K562 treated with DMSO at 1 percent for 4 hours (cell line): ENCODE data around the gene USP17L19. TPM values are rescaled to one million over a fixed set of nuclear protein-coding genes. Genes with fewer than 3 reads are reported as not detected.

Experiments
- total RNA-seq: library from RNA; unstranded; fragments of 300-600 nt; gene quantifications from 2 replicates; pipeline ENCODE4 v1.2.3, GENCODE V29; 2022; ENCODE audit not compliant: insufficient read depth

Gene USP17L19
- not detected in 2 replicates for total RNA-seq

GRCh38 chr4:9253078-9253477, at the start of gene USP17L19:
Gene USP17L19, plus strand, starts transcription at chr4:9253378. Its CDS starts 0 bp downstream, at chr4:9253378.

GRCh38 chr4:9210357-9210756, 42.8 kb upstream of the USP17L19 start, which contains the start of gene USP17L10:
Gene USP17L10, plus strand, starts transcription at chr4:9210657. Its CDS starts 0 bp downstream, at chr4:9210657.

DNA sequence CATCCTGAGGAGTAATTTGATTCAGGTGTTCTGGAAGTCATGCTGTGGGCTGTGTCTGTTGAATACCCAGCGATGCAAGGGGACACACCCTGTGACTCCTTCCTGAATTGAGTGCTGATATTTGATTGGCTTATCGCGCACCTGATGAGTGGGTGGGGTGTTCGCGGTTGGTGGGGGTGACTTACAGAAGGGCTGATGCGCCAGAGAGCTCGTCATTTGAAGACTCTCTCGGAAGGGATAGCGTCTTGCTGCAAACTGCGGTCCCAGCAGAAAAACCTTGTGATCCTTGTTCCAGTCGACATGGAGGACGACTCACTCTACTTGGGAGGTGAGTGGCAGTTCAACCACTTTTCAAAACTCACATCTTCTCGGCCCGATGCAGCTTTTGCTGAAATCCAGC, 38.1 kb upstream of the USP17L19 start, which contains the start of gene USP17L11:
Gene USP17L11 (plus strand): TSS at position 301 of the 400 bp plus-strand sequence. CDS start 0 bp downstream, at position 301.

DNA sequence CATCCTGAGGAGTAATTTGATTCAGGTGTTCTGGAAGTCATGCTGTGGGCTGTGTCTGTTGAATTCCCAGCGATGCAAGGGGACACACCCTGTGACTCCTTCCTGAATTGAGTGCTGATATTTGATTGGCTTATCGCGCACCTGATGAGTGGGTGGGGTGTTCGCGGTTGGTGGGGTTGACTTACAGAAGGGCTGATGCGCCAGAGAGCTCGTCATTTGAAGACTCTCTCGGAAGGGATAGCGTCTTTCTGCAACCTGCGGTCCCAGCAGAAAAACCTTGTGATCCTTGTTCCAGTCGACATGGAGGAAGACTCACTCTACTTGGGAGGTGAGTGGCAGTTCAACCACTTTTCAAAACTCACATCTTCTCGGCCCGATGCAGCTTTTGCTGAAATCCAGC, 33.3 kb upstream of the USP17L19 start, which contains the start of gene USP17L12:
Gene USP17L12 (plus strand): TSS at position 301 of the 400 bp plus-strand sequence. CDS start 0 bp downstream, at position 301.

DNA sequence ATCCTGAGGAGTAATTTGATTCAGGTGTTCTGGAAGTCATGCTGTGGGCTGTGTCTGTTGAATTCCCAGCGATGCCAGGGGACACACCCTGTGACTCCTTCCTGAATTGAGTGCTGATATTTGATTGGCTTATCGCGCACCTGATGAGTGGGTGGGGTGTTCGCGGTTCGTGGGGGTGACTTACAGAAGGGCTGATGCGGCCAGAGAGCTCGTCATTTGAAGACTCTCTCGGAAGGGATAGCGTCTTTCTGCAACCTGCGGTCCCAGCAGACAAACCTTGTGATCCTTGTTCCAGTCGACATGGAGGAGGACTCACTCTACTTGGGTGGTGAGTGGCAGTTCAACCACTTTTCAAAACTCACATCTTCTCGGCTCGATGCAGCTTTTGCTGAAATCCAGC, 28.6 kb upstream of the USP17L19 start, which contains the start of gene USP17L13:
Gene USP17L13 (plus strand): TSS at position 301 of the 400 bp plus-strand sequence. CDS start 0 bp downstream, at position 301.

GRCh38 chr4:9234085-9234484, 19.1 kb upstream of the USP17L19 start, which contains the start of gene USP17L15:
Gene USP17L15, plus strand, starts transcription at chr4:9234385. Its CDS starts 0 bp downstream, at chr4:9234385.

DNA sequence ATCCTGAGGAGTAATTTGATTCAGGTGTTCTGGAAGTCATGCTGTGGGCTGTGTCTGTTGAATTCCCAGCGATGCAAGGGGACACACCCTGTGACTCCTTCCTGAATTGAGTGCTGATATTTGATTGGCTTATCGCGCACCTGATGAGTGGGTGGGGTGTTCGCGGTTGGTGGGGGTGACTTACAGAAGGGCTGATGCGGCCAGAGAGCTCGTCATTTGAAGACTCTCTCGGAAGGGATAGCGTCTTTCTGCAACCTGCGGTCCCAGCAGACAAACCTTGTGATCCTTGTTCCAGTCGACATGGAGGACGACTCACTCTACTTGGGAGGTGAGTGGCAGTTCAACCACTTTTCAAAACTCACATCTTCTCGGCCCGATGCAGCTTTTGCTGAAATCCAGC, 9.6 kb upstream of the USP17L19 start, which contains the start of gene USP17L17:
Gene USP17L17 (plus strand): TSS at position 301 of the 400 bp plus-strand sequence. CDS start 0 bp downstream, at position 301.

DNA sequence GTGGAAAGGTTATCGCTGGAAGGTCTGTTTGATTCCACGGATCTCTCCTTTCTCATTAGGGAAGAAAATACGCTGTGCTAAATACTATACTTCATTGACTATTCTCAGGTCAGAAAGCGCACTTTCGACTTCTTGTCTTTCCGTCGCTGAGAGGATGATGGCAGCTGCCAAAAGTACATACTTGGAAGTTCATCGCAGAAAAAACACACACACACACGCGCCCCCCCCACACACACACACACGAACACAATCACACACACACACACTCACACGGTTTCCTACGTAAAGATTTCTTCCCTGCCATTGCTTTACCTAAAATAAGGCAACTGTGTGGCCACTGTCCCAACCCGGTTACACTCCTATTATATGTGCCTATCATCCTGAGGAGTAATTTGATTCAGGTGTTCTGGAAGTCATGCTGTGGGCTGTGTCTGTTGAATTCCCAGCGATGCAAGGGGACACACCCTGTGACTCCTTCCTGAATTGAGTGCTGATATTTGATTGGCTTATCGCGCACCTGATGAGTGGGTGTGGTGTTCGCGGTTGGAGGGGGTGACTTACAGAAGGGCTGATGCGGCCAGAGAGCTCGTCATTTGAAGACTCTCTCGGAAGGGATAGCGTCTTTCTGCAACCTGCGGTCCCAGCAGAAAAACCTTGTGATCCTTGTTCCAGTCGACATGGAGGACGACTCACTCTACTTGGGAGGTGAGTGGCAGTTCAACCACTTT, 5.1 kb upstream of the USP17L19 start, which contains the start of gene USP17L18:
Gene USP17L18 (plus strand): TSS at position 678 of the 728 bp plus-strand sequence. CDS start 0 bp downstream, at position 678.

GRCh38 chr4:9257824-9258223, 4.6 kb downstream of the USP17L19 start, which contains the start of gene USP17L20:
Gene USP17L20, plus strand, starts transcription at chr4:9258124. Its CDS starts 0 bp downstream, at chr4:9258124.

DNA sequence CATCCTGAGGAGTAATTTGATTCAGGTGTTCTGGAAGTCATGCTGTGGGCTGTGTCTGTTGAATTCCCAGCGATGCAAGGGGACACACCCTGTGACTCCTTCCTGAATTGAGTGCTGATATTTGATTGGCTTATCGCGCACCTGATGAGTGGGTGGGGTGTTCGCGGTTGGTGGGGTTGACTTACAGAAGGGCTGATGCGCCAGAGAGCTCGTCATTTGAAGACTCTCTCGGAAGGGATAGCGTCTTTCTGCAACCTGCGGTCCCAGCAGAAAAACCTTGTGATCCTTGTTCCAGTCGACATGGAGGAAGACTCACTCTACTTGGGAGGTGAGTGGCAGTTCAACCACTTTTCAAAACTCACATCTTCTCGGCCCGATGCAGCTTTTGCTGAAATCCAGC, 9.4 kb downstream of the USP17L19 start, which contains the start of gene USP17L21:
Gene USP17L21 (plus strand): TSS at position 301 of the 400 bp plus-strand sequence. CDS start 0 bp downstream, at position 301.

DNA sequence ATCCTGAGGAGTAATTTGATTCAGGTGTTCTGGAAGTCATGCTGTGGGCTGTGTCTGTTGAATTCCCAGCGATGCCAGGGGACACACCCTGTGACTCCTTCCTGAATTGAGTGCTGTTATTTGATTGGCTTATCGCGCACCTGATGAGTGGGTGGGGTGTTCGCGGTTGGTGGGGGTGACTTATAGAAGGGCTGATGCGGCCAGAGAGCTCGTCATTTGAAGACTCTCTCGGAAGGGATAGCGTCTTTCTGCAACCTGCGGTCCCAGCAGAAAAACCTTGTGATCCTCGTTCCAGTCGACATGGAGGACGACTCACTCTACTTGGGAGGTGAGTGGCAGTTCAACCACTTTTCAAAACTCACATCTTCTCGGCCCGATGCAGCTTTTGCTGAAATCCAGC, 14.1 kb downstream of the USP17L19 start, which contains the start of gene USP17L22:
Gene USP17L22 (plus strand): TSS at position 301 of the 400 bp plus-strand sequence. CDS start 0 bp downstream, at position 301.

Other genes with a start within 250 kb of the USP17L19 start
- not detected in 2 replicates for gene FAM90A26, start 83.0 kb upstream of the USP17L19 start, total RNA-seq
- not detected in 2 replicates for gene USP17L10, start 42.7 kb upstream of the USP17L19 start, total RNA-seq
- not detected in 2 replicates for gene USP17L11, start 38.0 kb upstream of the USP17L19 start, total RNA-seq
- gene USP17L12, start 33.2 kb upstream of the USP17L19 start, total RNA-seq: not detected in 2 replicates
- gene USP17L13, start 28.5 kb upstream of the USP17L19 start, total RNA-seq: not detected in 2 replicates
- not detected in 2 replicates for gene USP17L15, start 19.0 kb upstream of the USP17L19 start, total RNA-seq
- not detected in 2 replicates for gene USP17L17, start 9.5 kb upstream of the USP17L19 start, total RNA-seq
- gene USP17L18, start 4.7 kb upstream of the USP17L19 start, total RNA-seq: not detected in 2 replicates
- not detected in 2 replicates for gene USP17L20, start 4.7 kb downstream of the USP17L19 start, total RNA-seq
- not detected in 2 replicates for gene USP17L21, start 9.5 kb downstream of the USP17L19 start, total RNA-seq
- not detected in 2 replicates for gene USP17L22, start 14.2 kb downstream of the USP17L19 start, total RNA-seq
- not detected in 2 replicates for gene USP17L24, start 71.8 kb downstream of the USP17L19 start, total RNA-seq
- not detected in 2 replicates for gene USP17L25, start 76.5 kb downstream of the USP17L19 start, total RNA-seq
- gene USP17L26, start 81.3 kb downstream of the USP17L19 start, total RNA-seq: not detected in 2 replicates
- gene USP17L5, start 86.0 kb downstream of the USP17L19 start, total RNA-seq: not detected in 2 replicates
- not detected in 2 replicates for gene USP17L27, start 90.8 kb downstream of the USP17L19 start, total RNA-seq
- gene USP17L28, start 95.5 kb downstream of the USP17L19 start, total RNA-seq: not detected in 2 replicates
- gene USP17L29, start 100.3 kb downstream of the USP17L19 start, total RNA-seq: not detected in 2 replicates
- gene USP17L30, start 109.8 kb downstream of the USP17L19 start, total RNA-seq: not detected in 2 replicates
- gene DEFB131A, start 191.0 kb downstream of the USP17L19 start, total RNA-seq: not detected in 2 replicates